NCI-H128 (cell line): ENCODE measurements around the gene KLHL6.

Source experiments
- DNase-seq: peaks from one replicate; lab custom pipeline; 2025; ENCODE audit not compliant: unreplicated experiment; lab: John Stamatoyannopoulos, UW

KLHL6 gene

GRCh38 chr3:183508821-183509220, 46.7 kb downstream of the KLHL6 start:
- DNase-seq, result no peak

- DNase-seq, result no peak
Measured at GRCh38 chr3:183507551-183507950, 48.0 kb downstream of the KLHL6 start.

- no peak for DNase-seq
Measured at GRCh38 chr3:183506674-183507320, 48.7 kb downstream of the KLHL6 start.

- no peak for DNase-seq
Measured at GRCh38 chr3:183504597-183504996, 50.9 kb downstream of the KLHL6 start.

GRCh38 chr3:183503746-183504145, 51.8 kb downstream of the KLHL6 start:
- DNase-seq, result no peak

- no peak for DNase-seq
Measured at GRCh38 chr3:183502237-183503181, 53.0 kb downstream of the KLHL6 start.

- no peak for DNase-seq
Measured at GRCh38 chr3:183500981-183501704, 54.4 kb downstream of the KLHL6 start.

GRCh38 chr3:183500319-183500718, 55.2 kb downstream of the KLHL6 start:
- DNase-seq, result no peak

- no peak for DNase-seq
Measured at GRCh38 chr3:183498634-183499033, 56.9 kb downstream of the KLHL6 start.

GRCh38 chr3:183497313-183497712, 58.2 kb downstream of the KLHL6 start:
- no peak for DNase-seq

GRCh38 chr3:183496311-183496710, 59.2 kb downstream of the KLHL6 start:
- DNase-seq, result no peak

- DNase-seq, result no peak
Measured at GRCh38 chr3:183494341-183494740, 61.2 kb downstream of the KLHL6 start.

GRCh38 chr3:183493296-183494045, 62.0 kb downstream of the KLHL6 start:
- no peak for DNase-seq

- DNase-seq, result no peak
Measured at GRCh38 chr3:183492849-183493179, 62.7 kb downstream of the KLHL6 start.

GRCh38 chr3:183491923-183492848, 63.3 kb downstream of the KLHL6 start:
- no peak for DNase-seq

- DNase-seq, result no peak
Measured at GRCh38 chr3:183491109-183491922, 64.2 kb downstream of the KLHL6 start.

- DNase-seq, result no peak
Measured at GRCh38 chr3:183490653-183491052, 64.9 kb downstream of the KLHL6 start.

GRCh38 chr3:183490211-183490601, 65.3 kb downstream of the KLHL6 start:
- no peak for DNase-seq
